MM.1S (cell line): ENCODE data around the gene GRIK3.

Experiments used
- DNase-seq: peaks from one replicate; pipeline ENCODE4 v3.0.0-alpha.2; 2015
- H2AFZ ChIP-seq: fragments of 300-600 bp; sonication (generic); 2 replicates; pipeline ENCODE4 v1.6.0; 2016; ENCODE audit warnings: antibody characterized with exemption, low read length
- H3F3A ChIP-seq: fragments of 300-600 bp; sonication (generic); 2 replicates; pipeline ENCODE4 v1.6.1; 2016; ENCODE audit warnings: mild to moderate bottlenecking, antibody characterized with exemption, low read length, moderate library complexity, mixed read lengths; ENCODE audit not compliant: insufficient read depth
- H3K27ac ChIP-seq: fragments of 300-600 bp; sonication (generic); 2 replicates; pipeline ENCODE4 v1.5.1; 2016; ENCODE audit warnings: mild to moderate bottlenecking, low read length
- H3K27me3 ChIP-seq: fragments of 300-600 bp; sonication (generic); replicated peaks from 2 replicates; pipeline ENCODE4 v1.6.0; 2016; ENCODE audit warnings: low read length; ENCODE audit not compliant: insufficient read depth
- H3K36me3 ChIP-seq: fragments of 300-600 bp; sonication (generic); replicated peaks from 2 replicates; pipeline ENCODE4 v1.6.1; 2016; ENCODE audit warnings: mild to moderate bottlenecking, low read length, mixed read lengths; ENCODE audit not compliant: insufficient read depth
- H3K4me1 ChIP-seq: fragments of 300-600 bp; sonication (generic); 2 replicates; pipeline ENCODE4 v1.6.1; 2016; ENCODE audit warnings: low read length, mixed read lengths
- H3K4me2 ChIP-seq: fragments of 300-600 bp; sonication (generic); 2 replicates; pipeline ENCODE4 v1.6.0; 2016; ENCODE audit warnings: low read depth, low read length
- H3K4me3 ChIP-seq: fragments of 300-600 bp; sonication (generic); 2 replicates; pipeline ENCODE4 v1.5.1; 2016; ENCODE audit warnings: low read length, mixed read lengths
- H3K79me2 ChIP-seq: fragments of 300-600 bp; sonication (generic); 2 replicates; pipeline ENCODE4 v1.6.1; 2016; ENCODE audit warnings: mixed run types, low read length, mixed read lengths
- H3K9ac ChIP-seq: fragments of 300-600 bp; sonication (generic); 2 replicates; pipeline ENCODE4 v1.6.1; 2016; ENCODE audit warnings: low read length, mixed read lengths
- H3K9me2 ChIP-seq: fragments of 300-600 bp; sonication (generic); replicated peaks from 2 replicates; pipeline ENCODE4 v1.6.1; 2016; ENCODE audit warnings: mild to moderate bottlenecking, low read length, mixed read lengths; ENCODE audit not compliant: insufficient read depth
- H3K9me3 ChIP-seq: fragments of 300-600 bp; sonication (generic); replicated peaks from 2 replicates; pipeline ENCODE4 v1.6.1; 2016; ENCODE audit warnings: mild to moderate bottlenecking, low read length, mixed read lengths; ENCODE audit not compliant: insufficient read depth
- H4K20me1 ChIP-seq: fragments of 300-600 bp; sonication (generic); 2 replicates; pipeline ENCODE4 v1.6.1; 2016; ENCODE audit warnings: mild to moderate bottlenecking, low read length, moderate library complexity, mixed read lengths; ENCODE audit not compliant: insufficient read depth
- EZH2 ChIP-seq: fragments of 300-600 bp; sonication (generic); optimal IDR thresholded peaks from 2 replicates; pipeline ENCODE3; 2017; ENCODE audit warnings: low read depth, mild to moderate bottlenecking, antibody characterized with exemption, low read length, mixed read lengths
- EZH2phosphoT487 ChIP-seq: fragments of 300-600 bp; sonication (generic); IDR thresholded peaks from 2 replicates; pipeline ENCODE4 v1.6.1; 2018; ENCODE audit warnings: antibody characterized with exemption, low read length
- TF ChIP-seq, protein P1 (sequence below): fragments of 300-600 bp; sonication (generic); IDR thresholded peaks from 2 replicates; pipeline ENCODE4 v1.5.1; 2016; ENCODE audit warnings: antibody characterized with exemption, low read length, mixed read lengths

Gene GRIK3

DNA sequence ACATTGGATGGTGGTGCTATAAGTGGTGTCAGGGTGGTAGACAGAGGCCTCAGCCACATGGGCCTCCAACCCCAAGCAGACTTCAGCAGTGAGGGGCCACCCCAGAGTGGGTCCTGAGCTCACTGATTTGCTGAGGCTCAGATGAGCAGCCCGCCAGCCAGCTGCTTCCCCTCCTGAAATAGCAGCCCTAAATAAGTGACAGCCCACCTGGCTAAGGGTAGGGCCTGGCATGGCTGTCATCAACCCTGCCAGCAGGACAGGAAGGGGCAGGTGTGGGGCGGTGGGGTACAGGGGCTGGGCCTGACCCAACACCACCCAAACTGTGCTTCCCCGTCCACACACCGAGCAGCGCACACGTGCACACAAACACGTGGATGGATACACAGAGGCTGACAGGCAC, 79.3 kb downstream of the GRIK3 start:
- H3K4me2 ChIP-seq = no peak overlapping the region
- DNase-seq = no peak
- no peak overlapping the region for H3K4me3 ChIP-seq
- no peaks in the 10 kb centered on the region for H3K9me3 ChIP-seq
- H3K79me2 ChIP-seq = no peaks in the 10 kb centered on the region
- no peaks in the 10 kb centered on the region for H4K20me1 ChIP-seq
- H3F3A ChIP-seq = no peaks in the 10 kb centered on the region
- no peaks in the 10 kb centered on the region for H3K9me2 ChIP-seq
- no peak for TF ChIP-seq EZH2
- TF ChIP-seq, protein P1, sequence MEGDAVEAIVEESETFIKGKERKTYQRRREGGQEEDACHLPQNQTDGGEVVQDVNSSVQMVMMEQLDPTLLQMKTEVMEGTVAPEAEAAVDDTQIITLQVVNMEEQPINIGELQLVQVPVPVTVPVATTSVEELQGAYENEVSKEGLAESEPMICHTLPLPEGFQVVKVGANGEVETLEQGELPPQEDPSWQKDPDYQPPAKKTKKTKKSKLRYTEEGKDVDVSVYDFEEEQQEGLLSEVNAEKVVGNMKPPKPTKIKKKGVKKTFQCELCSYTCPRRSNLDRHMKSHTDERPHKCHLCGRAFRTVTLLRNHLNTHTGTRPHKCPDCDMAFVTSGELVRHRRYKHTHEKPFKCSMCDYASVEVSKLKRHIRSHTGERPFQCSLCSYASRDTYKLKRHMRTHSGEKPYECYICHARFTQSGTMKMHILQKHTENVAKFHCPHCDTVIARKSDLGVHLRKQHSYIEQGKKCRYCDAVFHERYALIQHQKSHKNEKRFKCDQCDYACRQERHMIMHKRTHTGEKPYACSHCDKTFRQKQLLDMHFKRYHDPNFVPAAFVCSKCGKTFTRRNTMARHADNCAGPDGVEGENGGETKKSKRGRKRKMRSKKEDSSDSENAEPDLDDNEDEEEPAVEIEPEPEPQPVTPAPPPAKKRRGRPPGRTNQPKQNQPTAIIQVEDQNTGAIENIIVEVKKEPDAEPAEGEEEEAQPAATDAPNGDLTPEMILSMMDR = no peak
- no peak for TF ChIP-seq EZH2phosphoT487
- no peak overlapping the region for H3K27ac ChIP-seq
- H3K27me3 ChIP-seq = peaks cover 49% of the 10 kb centered on the region
- no peak overlapping the region for H2AFZ ChIP-seq
- H3K9ac ChIP-seq = no peak overlapping the region
- no peaks in the 10 kb centered on the region for H3K4me1 ChIP-seq
- no peaks in the 10 kb centered on the region for H3K36me3 ChIP-seq

DNA sequence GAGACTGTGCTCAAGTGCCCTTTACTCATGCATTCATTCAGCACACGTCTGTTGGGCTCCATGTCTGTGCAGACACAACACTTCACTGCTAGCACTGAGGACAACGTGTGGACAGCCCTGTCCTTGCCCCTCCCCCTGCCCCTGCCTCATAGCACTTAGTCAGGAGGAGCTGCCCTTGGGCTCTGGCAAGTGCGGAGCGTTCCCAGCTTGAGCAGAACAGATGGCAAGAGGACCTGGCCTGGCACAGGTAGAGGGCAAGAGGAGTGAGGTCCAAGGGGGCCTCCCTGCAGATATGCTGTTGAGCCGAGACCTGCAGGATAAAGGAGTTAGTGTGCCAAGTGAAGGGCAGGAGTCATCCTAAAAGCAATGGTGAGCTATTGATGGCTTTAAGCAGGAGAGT, 81.3 kb downstream of the GRIK3 start:
- H3K9me3 ChIP-seq = no peaks in the 10 kb centered on the region
- no peaks in the 10 kb centered on the region for H4K20me1 ChIP-seq
- no peak overlapping the region for H2AFZ ChIP-seq
- H3K4me3 ChIP-seq = no peak overlapping the region
- no peaks in the 10 kb centered on the region for H3F3A ChIP-seq
- no peak overlapping the region for H3K27ac ChIP-seq
- no peaks in the 10 kb centered on the region for H3K36me3 ChIP-seq
- no peak overlapping the region for H3K9ac ChIP-seq
- H3K9me2 ChIP-seq = no peaks in the 10 kb centered on the region
- H3K27me3 ChIP-seq = peaks cover 59% of the 10 kb centered on the region
- no peak for DNase-seq
- no peak for TF ChIP-seq EZH2
- no peak for TF ChIP-seq EZH2phosphoT487
- TF ChIP-seq, protein P1 = no peak
- H3K4me1 ChIP-seq = no peaks in the 10 kb centered on the region
- H3K79me2 ChIP-seq = no peaks in the 10 kb centered on the region
- H3K4me2 ChIP-seq = no peak overlapping the region

DNA sequence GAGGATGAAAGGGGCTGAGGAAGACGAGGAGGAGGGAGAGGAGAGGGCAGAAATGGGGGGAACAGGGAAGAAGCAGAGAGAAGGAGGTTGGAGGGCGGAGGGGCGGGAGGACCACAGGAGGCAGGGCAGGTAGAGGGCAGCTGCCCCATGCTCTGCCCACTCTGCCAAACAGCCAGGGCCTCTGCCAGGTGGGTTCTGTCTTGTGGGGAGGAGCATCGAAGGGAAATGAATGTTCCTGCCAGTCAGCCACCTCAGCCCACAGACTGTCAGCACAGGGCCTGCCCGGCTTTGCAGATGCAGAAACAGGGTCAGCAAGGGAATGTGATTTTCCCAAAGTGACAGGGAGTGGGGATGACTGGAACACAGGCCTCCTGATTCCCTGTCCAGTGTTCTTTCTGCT, 82.6 kb downstream of the GRIK3 start:
- H3K9me2 ChIP-seq = no peaks in the 10 kb centered on the region
- TF ChIP-seq, protein P1 = no peak
- TF ChIP-seq EZH2phosphoT487 = no peak
- no peak for TF ChIP-seq EZH2
- no peak overlapping the region for H3K9ac ChIP-seq
- no peaks in the 10 kb centered on the region for H3F3A ChIP-seq
- H3K4me1 ChIP-seq = no peaks in the 10 kb centered on the region
- no peak overlapping the region for H3K27ac ChIP-seq
- no peak for DNase-seq
- no peak overlapping the region for H2AFZ ChIP-seq
- H3K27me3 ChIP-seq = peaks cover 62% of the 10 kb centered on the region
- H3K79me2 ChIP-seq = no peaks in the 10 kb centered on the region
- H3K36me3 ChIP-seq = no peaks in the 10 kb centered on the region
- no peaks in the 10 kb centered on the region for H4K20me1 ChIP-seq
- no peak overlapping the region for H3K4me3 ChIP-seq
- no peak overlapping the region for H3K4me2 ChIP-seq
- H3K9me3 ChIP-seq = no peaks in the 10 kb centered on the region
